8988T (cell line): ENCODE measurements around the gene PHKA1.
"Not testable (repeated sequence)": the region's sequence is repeated elsewhere in the genome, so short reads cannot be mapped to it uniquely, and the experiment has no call there.

ENCODE experiments used
- DNase-seq: peaks from one replicate; pipeline ENCODE4 v3.0.0; 2011

The PHKA1 gene

DNA sequence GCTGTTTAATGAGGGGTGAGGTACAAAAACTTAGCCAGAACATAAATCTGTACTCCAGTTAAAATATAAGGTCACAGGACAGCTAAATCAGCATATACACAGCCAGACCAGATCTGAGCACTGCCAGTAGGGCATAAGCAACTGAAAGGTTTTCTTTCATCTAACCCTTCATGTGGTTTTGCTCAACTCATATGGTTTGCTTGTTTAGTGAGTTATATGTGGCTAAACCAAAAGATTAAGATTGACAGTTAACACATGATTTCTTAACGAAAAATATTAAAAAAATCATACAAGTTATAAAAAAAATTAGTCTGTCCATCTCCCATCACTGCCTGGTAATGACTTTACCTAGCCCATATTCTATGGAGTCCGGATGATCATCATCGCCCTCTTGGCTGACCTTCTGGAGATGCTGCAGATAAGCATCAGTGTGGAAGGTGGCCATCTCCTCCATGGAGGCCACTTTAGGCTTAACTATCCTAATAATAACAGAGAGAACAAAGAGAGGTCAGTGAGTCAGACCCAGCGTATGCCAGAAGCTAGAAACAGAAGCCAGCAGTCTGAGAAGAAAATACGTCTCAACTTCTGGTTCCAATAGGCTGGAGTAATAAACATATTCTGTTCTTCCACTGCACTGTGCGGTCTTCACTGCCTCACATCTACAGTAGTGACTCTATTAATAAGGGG is 145.6 kb downstream of the PHKA1 start:
- DNase-seq = no peak

DNA sequence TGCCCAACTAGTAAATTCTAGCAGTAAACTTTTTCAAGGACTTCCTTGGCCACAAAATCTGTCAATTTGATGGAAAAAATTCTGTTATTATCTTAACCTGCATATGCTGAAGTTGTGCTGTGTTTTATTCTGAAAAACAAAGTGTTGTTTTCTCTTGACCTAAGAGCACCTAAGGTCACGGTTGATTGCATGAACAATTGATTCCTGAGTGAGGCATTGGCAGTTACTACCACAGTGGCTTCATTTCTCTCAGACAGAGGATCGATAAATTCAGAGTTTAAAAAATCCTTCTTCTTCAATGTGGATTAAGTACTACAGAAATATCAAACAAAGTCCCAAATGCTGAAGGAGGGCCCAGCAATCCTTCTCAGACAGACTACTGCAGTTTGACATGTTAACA is 147.7 kb downstream of the PHKA1 start:
- DNase-seq = no peak

DNA sequence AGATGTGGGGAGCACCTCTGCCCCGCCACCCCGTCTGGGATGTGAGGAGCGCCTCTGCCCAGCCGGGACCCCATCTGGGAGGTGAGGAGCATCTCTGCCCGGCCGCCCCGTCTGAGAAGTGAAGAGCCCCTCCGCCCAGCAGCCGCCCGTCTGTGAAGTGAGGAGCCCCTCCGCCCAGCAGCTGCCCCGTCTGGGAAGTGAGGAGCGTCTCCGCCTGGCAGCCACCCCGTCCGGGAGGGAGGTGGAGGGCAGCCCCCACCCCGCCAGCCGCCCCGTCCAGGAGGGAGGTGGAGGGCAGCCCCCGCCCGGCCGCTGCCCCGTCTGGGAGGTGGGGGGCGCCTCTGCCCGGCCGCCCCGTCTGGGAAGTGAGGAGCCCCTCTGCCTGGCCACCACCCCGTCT is 154.5 kb downstream of the PHKA1 start:
- DNase-seq = not testable (repeated sequence)

DNA sequence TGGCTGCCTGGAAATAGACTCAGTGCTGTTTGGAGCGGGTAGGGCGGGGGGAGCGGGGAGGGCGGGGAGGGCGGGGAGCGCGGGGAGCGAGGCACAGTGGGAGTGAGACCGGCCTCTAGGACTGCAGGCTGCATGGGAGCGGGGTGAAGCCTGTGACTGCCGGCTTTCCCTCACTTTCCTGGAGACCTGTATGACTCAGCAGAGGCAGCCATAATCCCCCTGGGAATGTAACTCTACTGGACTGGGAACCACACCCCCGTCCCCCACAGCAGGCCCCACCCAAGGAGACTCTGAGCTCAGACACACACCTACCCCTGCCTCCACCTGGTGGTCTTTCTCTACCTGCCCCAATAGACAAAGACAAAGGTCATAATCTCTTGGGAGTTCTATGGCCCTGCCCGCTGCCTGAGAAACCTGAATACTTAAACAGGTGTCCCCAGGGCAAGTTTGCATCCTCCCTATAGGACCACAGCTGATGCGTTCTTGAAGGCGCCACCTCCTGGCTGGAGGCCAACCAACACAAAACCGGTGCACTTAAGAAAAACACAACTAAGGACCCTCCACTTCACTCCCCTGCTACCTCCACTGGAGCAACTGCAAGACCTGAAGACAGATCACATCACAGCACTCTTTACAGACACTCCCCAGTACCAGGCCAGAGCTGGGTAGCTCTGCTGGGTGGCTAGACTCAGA is 159.5 kb downstream of the PHKA1 start:
- DNase-seq = no peak

DNA sequence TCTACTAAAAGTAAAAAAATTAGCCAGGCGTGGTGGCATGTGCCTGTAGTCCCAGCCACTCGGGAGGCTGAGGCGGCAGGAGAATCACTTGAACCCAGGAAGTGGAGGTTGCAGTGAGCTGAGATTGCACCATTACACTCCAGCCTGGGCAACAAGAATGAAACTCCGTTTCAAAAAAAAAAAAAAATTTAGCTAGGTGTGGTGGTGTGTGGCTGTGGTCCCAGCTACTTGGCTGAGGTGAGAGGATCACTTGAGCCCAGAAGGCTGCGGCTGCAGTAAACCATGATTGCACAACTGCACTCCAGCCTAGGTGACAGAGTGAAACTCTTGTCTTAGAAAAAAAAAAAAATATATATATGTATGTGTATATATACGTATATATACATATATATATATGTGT is 161.7 kb downstream of the PHKA1 start:
- DNase-seq = not testable (repeated sequence)

DNA sequence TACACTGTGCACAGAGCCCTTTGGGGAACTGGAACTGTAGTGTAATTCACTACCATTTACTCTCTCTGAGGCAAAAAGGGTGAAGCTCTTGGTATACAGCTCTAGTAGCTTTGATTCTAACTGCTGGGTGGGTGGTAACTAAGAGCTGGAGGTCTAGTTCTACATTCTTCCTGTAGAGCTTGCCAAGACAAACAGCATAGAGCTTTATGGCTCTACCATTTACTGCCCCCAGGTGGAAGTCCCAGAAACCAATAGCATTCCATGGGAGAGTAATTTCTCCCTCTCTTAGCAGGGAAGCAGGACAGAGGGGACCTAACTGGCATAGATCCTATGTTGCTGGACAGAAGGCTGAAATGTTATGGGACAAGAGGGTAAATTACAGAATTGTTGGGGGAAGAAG is 168.1 kb downstream of the PHKA1 start:
- no peak for DNase-seq

DNA sequence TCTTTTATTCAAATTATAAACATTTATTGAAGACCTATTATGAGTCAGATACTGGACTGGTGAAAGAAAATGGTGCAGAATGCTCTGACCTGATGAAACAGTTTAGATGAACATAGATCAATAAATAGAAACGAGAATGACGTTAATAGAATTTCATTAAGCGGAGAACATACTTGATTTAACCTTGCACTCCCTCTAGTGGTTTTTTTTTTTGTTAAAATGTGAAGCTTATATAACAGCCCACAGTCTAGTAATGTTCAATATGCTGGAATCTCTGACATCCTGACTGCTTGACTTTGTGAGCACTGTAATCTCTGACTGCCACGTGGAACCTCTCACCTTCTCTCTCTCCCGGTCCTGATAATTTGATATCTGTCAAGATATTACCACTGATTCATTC is 173.8 kb downstream of the PHKA1 start:
- no peak for DNase-seq

DNA sequence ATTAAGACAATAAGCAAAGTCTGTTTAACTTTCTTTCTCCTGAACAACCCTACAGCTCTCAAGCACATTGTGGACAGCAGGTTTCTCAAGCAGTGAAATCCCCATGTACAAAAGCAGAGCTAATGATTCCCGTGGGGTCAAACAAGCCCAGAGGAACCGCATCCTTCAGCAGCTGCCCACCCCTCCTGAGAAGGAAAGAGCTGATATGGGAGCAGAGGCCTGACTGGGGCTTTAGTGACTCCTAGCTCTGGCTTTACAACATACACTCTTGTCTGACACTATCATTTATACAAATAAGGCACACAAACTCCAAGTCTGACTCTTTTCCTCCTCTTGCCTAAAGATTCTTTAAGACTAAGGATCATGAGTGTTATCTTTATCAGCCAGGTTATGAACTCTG is 174.3 kb downstream of the PHKA1 start:
- no peak for DNase-seq

DNA sequence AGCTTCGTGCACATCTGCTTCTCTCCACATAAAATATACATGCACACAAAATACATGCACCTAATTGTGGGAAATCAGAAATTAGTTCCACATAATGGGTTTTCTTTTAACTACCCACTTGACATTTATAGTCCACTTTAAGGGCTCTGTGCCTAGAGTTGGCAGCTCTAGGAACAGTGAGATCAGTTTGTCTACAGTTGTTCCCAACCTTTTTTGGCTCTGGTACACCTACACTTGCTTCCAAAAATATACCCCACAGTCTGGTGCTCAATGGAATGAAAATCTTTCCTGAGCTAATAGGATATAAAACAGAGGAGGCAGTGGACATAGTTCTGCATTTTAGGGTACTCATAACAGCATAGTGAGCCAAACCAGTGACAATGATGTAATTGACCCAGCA is 177.6 kb downstream of the PHKA1 start:
- no peak for DNase-seq

DNA sequence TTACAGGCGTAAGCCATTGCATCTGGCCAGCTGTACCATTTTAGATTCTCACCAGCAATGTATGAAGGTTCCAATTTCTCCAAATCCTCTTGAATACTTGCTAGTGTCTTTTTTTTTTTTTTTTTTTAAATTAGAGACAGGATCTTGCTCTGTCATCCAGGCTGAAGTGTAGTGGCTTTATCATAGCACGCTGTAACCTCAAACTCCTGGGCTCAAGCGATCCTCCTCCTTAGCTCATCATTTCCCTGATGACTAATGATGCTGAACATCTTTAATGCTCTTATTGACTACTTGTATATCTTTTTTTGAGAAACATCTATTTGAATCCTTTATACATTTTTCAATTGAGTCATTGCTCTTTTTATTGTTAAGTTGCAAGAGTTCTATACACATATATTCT is 181.7 kb downstream of the PHKA1 start:
- DNase-seq = no peak
